Bronchus fibroblast of lung (primary cell): ENCODE data around the gene SPRYD7. TPM values are rescaled to one million over a fixed set of nuclear protein-coding genes. Genes with fewer than 3 reads are reported as not detected.

Source experiments
- total RNA-seq: library from RNA; depleted of rRNA; stranded (reverse); fragments of >200 nt; gene quantifications from 2 replicates; pipeline ENCODE4 v1.2.3, GENCODE V29; 2015

The SPRYD7 gene
- 8.2 and 8.7 TPM in 2 replicates for total RNA-seq

GRCh38 chr13:49936075-49936967 is at the start of gene SPRYD7:
Gene SPRYD7 (minus strand): TSS chr13:49936340. CDS start chr13:49936235, 105 bp downstream.

Other genes starting within 250 kb of the SPRYD7 start
- gene EBPL, start 244.9 kb downstream of the SPRYD7 start, total RNA-seq, result 102 and 121 TPM in 2 replicates
- gene KPNA3, start 143.7 kb downstream of the SPRYD7 start, total RNA-seq, result 26.2 and 28.9 TPM in 2 replicates
- 15.5 and 16.6 TPM in 2 replicates for gene TRIM13, start 60.7 kb upstream of the SPRYD7 start, total RNA-seq
- 1.2 and 1.3 TPM in 2 replicates for gene KCNRG, start 79.1 kb upstream of the SPRYD7 start, total RNA-seq